SK-N-SH treated with all-trans-retinoic acid at 6 μM for 48 hours (cell line): Measurements from ENCODE around the gene SAMD4B.

ENCODE experiments used
- ATAC-seq: fragments of 200-7000 bp; cut with Tn5 transposase; 3 replicates; pipeline ENCODE4 v1.9.1; 2020; ENCODE audit warnings: mild to moderate bottlenecking, moderate library complexity
- ARNTL ChIP-seq: fragments of 450-650 bp; formaldehyde crosslinking; IDR thresholded peaks from 2 replicates; pipeline ENCODE4 v1.5.0; 2020; ENCODE audit warnings: low read depth, mild to moderate bottlenecking, moderate library complexity, borderline replicate concordance
- CREB5 ChIP-seq: fragments of 250-450 bp; sonication (Bioruptor Pico); IDR thresholded peaks from 2 replicates; pipeline ENCODE4 v1.5.1; 2020; ENCODE audit warnings: low read depth, mild to moderate bottlenecking, moderate library complexity
- CSRNP3 ChIP-seq: fragments of 250-450 bp; sonication (Bioruptor Pico); IDR thresholded peaks from 2 replicates; pipeline ENCODE4 v1.5.1; 2021; ENCODE audit warnings: mild to moderate bottlenecking, moderate library complexity
- ESRRG ChIP-seq: fragments of 250-450 bp; sonication (Bioruptor Pico); IDR thresholded peaks from 2 replicates; pipeline ENCODE4 v1.6.1; 2021; ENCODE audit warnings: mild to moderate bottlenecking
- GLIS3 ChIP-seq: fragments of 250-450 bp; sonication (Bioruptor Pico); IDR thresholded peaks from 2 replicates; pipeline ENCODE4 v1.5.0; 2020; ENCODE audit warnings: mild to moderate bottlenecking, moderate library complexity
- ISL1 ChIP-seq: fragments of 250-450 bp; sonication (Bioruptor Pico); IDR thresholded peaks from 2 replicates; pipeline ENCODE4 v2.1.2; 2022; ENCODE audit warnings: mild to moderate bottlenecking, moderate library complexity
- OSR1 ChIP-seq: fragments of 250-450 bp; sonication (Bioruptor Pico); IDR thresholded peaks from 2 replicates; pipeline ENCODE4 v1.8.0; 2022; ENCODE audit warnings: moderate library complexity, mild to moderate bottlenecking, inconsistent platforms
- POU6F1 ChIP-seq: fragments of 250-450 bp; sonication (Bioruptor Pico); IDR thresholded peaks from 2 replicates; pipeline ENCODE4 v1.8.0; 2021; ENCODE audit warnings: low read depth, mild to moderate bottlenecking, moderate library complexity, borderline replicate concordance
- PPARA ChIP-seq: fragments of 250-450 bp; sonication (Bioruptor Pico); IDR thresholded peaks from 2 replicates; pipeline ENCODE4 v1.5.0; 2020; ENCODE audit warnings: mild to moderate bottlenecking, borderline replicate concordance
- RARB ChIP-seq: fragments of 250-450 bp; sonication (Bioruptor Pico); IDR thresholded peaks from 2 replicates; pipeline ENCODE4 v1.8.0; 2021; ENCODE audit warnings: mild to moderate bottlenecking, moderate library complexity
- SNAI2 ChIP-seq: fragments of 250-450 bp; sonication (Bioruptor Pico); IDR thresholded peaks from 2 replicates; pipeline ENCODE4 v1.5.0; 2020; ENCODE audit warnings: mild to moderate bottlenecking, moderate library complexity
- TCF4 ChIP-seq: fragments of 250-450 bp; sonication (Bioruptor Pico); IDR thresholded peaks from 2 replicates; pipeline ENCODE4 v1.8.0; 2021; ENCODE audit warnings: mild to moderate bottlenecking, moderate library complexity, borderline replicate concordance
- TOX ChIP-seq: fragments of 250-450 bp; sonication (Bioruptor Pico); IDR thresholded peaks from 2 replicates; pipeline ENCODE4 v1.8.0; 2021; ENCODE audit warnings: mild to moderate bottlenecking, moderate library complexity, borderline replicate concordance
- TSHZ2 ChIP-seq: fragments of 250-450 bp; sonication (Bioruptor Pico); IDR thresholded peaks from 2 replicates; pipeline ENCODE4 v1.5.0; 2020; ENCODE audit warnings: mild to moderate bottlenecking, moderate library complexity
- ZC3H10 ChIP-seq: fragments of 250-450 bp; sonication (Bioruptor Pico); IDR thresholded peaks from 2 replicates; pipeline ENCODE4 v1.5.1; 2021; ENCODE audit warnings: mild to moderate bottlenecking, moderate library complexity
- ZFP3 ChIP-seq: fragments of 250-450 bp; sonication (Bioruptor Pico); IDR thresholded peaks from 2 replicates; pipeline ENCODE4 v1.5.0; 2020; ENCODE audit warnings: mild to moderate bottlenecking, moderate library complexity
- ZFP30 ChIP-seq: fragments of 450-650 bp; formaldehyde crosslinking; IDR thresholded peaks from 2 replicates; pipeline ENCODE4 v1.5.0; 2022; ENCODE audit warnings: mild to moderate bottlenecking, moderate library complexity
- ZNF565 ChIP-seq: fragments of 450-650 bp; formaldehyde crosslinking; conservative IDR thresholded peaks from 2 replicates; pipeline ENCODE4 v1.5.0; 2020; ENCODE audit warnings: low read depth, mild to moderate bottlenecking, moderate library complexity
- ZNF70 ChIP-seq: fragments of 450-650 bp; formaldehyde crosslinking; IDR thresholded peaks from 2 replicates; pipeline ENCODE4 v1.5.0; 2020; ENCODE audit warnings: mild to moderate bottlenecking, moderate library complexity
- ZNF8 ChIP-seq: fragments of 450-650 bp; formaldehyde crosslinking; IDR thresholded peaks from 2 replicates; pipeline ENCODE4 v1.5.0; 2020; ENCODE audit warnings: mild to moderate bottlenecking, moderate library complexity
- TF ChIP-seq, protein P1 (sequence below): fragments of 250-450 bp; sonication (Bioruptor Pico); IDR thresholded peaks from 2 replicates; pipeline ENCODE4 v1.8.0; 2020; ENCODE audit warnings: mild to moderate bottlenecking, moderate library complexity, borderline replicate concordance

SAMD4B gene

DNA sequence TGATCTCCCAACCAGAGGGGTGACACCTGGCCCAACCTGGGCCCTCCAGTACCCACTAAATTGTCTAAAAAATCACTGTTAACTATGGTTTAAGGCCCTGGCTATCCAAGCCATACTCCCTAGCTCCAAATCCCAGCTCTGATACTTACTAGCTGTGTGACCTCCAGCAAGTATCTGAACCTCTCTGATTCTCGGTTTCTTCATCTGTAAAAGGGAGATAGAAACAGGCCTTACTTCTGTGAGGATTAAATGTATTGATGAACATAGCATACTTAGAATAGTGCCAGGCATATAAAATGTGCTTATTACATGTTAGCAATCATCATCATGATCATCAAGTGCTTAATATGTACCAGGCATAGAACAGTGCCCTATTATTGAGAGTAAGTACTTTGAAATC is 26.3 kb upstream of the SAMD4B start:
- no peak for TF ChIP-seq SNAI2 (CRISPR knock-in tag)
- no peak for TF ChIP-seq ZNF70 (CRISPR knock-in tag)
- TF ChIP-seq OSR1 (CRISPR knock-in tag): no peak
- TF ChIP-seq ZNF8 (CRISPR knock-in tag): no peak
- TF ChIP-seq ISL1 (CRISPR knock-in tag): no peak
- TF ChIP-seq ZFP30 (CRISPR knock-in tag): no peak
- TF ChIP-seq GLIS3: no peak
- TF ChIP-seq CREB5 (CRISPR knock-in tag): no peak
- TF ChIP-seq, protein P1, sequence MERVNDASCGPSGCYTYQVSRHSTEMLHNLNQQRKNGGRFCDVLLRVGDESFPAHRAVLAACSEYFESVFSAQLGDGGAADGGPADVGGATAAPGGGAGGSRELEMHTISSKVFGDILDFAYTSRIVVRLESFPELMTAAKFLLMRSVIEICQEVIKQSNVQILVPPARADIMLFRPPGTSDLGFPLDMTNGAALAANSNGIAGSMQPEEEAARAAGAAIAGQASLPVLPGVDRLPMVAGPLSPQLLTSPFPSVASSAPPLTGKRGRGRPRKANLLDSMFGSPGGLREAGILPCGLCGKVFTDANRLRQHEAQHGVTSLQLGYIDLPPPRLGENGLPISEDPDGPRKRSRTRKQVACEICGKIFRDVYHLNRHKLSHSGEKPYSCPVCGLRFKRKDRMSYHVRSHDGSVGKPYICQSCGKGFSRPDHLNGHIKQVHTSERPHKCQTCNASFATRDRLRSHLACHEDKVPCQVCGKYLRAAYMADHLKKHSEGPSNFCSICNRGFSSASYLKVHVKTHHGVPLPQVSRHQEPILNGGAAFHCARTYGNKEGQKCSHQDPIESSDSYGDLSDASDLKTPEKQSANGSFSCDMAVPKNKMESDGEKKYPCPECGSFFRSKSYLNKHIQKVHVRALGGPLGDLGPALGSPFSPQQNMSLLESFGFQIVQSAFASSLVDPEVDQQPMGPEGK (CRISPR knock-in tag): no peak
- TF ChIP-seq ZC3H10: no peak
- no peak for TF ChIP-seq PPARA
- no peak for TF ChIP-seq ARNTL (CRISPR knock-in tag)
- ATAC-seq: no peak

- ATAC-seq: no peak
Observed at GRCh38 chr19:39316627-39317321, 25.4 kb upstream of the SAMD4B start.

DNA sequence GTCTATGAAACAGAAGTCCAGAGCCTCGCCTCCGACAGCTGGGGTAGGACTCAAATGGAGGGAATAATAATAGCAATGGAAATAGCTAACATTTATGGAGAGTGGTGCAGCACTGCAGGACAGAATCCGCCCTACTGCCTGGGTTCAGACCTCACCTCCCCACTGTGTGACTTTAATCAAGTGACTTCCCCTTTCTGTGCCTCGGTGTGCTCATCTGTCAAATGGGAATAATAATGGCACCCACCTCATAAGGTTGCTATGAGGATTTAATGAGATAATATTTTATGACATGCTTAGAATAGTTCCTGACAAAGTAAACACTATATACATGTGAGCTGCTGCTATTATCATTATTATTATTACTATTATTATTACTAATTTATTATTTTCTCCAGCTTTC is 24.7 kb upstream of the SAMD4B start:
- no peak for ATAC-seq
- TF ChIP-seq ISL1 (CRISPR knock-in tag) (no peak), TSHZ2 (no peak), ZNF565 (CRISPR knock-in tag) (no peak), CREB5 (CRISPR knock-in tag) (no peak), POU6F1 (CRISPR knock-in tag) (no peak), ZNF8 (CRISPR knock-in tag) (no peak), ZNF70 (CRISPR knock-in tag) (no peak), ARNTL (CRISPR knock-in tag) (no peak), ZC3H10 (no peak), TOX (CRISPR knock-in tag) (no peak), ZFP3 (CRISPR knock-in tag) (no peak), CSRNP3 (CRISPR knock-in tag) (no peak), RARB (CRISPR knock-in tag) (no peak), TCF4 (CRISPR knock-in tag) (no peak), ZFP30 (CRISPR knock-in tag) (no peak), ESRRG (CRISPR knock-in tag) (no peak), PPARA (no peak), GLIS3 (no peak), SNAI2 (CRISPR knock-in tag) (no peak)
- TF ChIP-seq, protein P1 (CRISPR knock-in tag): no peak

More at GRCh38 chr19:39316627-39317321, 25.4 kb upstream of the SAMD4B start:
- TF ChIP-seq PPARA (no peak), SNAI2 (CRISPR knock-in tag) (no peak), OSR1 (CRISPR knock-in tag) (no peak), ZC3H10 (no peak), ZNF565 (CRISPR knock-in tag) (no peak)
